ENCODE data around the gene POMGNT2.
"Not testable (repeated sequence)": the region's sequence is repeated elsewhere in the genome, so short reads cannot be mapped to it uniquely, and the experiment has no call there.

POMGNT2 gene

GRCh38 chr3:43073116-43073835, 32.6 kb downstream of the POMGNT2 start:
- TF ChIP-seq CTCF (IDR thresholded peaks at IDR 0.05; ENCODE audit: low read depth, low read length): no peak
- no peak overlapping the region for H3K4me3 ChIP-seq (ENCODE audit: low read depth, low read length)

GRCh38 chr3:43072361-43072760, 33.5 kb downstream of the POMGNT2 start:
- H3K4me3 ChIP-seq (ENCODE audit: low read depth, low read length): no peak overlapping the region
- no peak for TF ChIP-seq CTCF (IDR thresholded peaks at IDR 0.05; ENCODE audit: low read depth, low read length)

- H3K4me3 ChIP-seq (ENCODE audit: low read depth, low read length): no peak overlapping the region
- peak; percentile 34 for TF ChIP-seq CTCF (IDR thresholded peaks at IDR 0.05; ENCODE audit: low read depth, low read length)
Observed at GRCh38 chr3:43071313-43071893, 34.5 kb downstream of the POMGNT2 start.

GRCh38 chr3:43070670-43071069, 35.2 kb downstream of the POMGNT2 start:
- H3K4me3 ChIP-seq (ENCODE audit: low read depth, low read length): not testable (repeated sequence)

- TF ChIP-seq CTCF (IDR thresholded peaks at IDR 0.05; ENCODE audit: low read depth, low read length): no peak
- H3K4me3 ChIP-seq (ENCODE audit: low read depth, low read length): no peak overlapping the region
Observed at GRCh38 chr3:43063114-43063513, 42.8 kb downstream of the POMGNT2 start.

GRCh38 chr3:43062564-43063040, 43.3 kb downstream of the POMGNT2 start:
- TF ChIP-seq CTCF (IDR thresholded peaks at IDR 0.05; ENCODE audit: low read depth, low read length): no peak

GRCh38 chr3:43062040-43062563, 43.8 kb downstream of the POMGNT2 start:
- no peak overlapping the region for H3K4me3 ChIP-seq (ENCODE audit: low read depth, low read length)
- no peak for TF ChIP-seq CTCF (IDR thresholded peaks at IDR 0.05; ENCODE audit: low read depth, low read length)

More at GRCh38 chr3:43062564-43063040, 43.3 kb downstream of the POMGNT2 start:
- H3K4me3 ChIP-seq (ENCODE audit: low read depth, low read length): no peak overlapping the region
